KOPT-K1 (cell line): ENCODE data around the gene STK33.

Experiments used
- H3K27ac ChIP-seq: fragments of 200-600 bp; sonication (generic); 2 replicates; pipeline ENCODE4 v1.5.1; 2016; ENCODE audit warnings: antibody characterized with exemption, mild to moderate bottlenecking, low read depth, low read length; ENCODE audit not compliant: poor library complexity, severe bottlenecking
- H3K36me3 ChIP-seq: fragments of 200-600 bp; sonication (generic); 2 replicates; pipeline ENCODE4 v1.5.1; 2017; ENCODE audit warnings: antibody characterized with exemption, mild to moderate bottlenecking, low read length, moderate library complexity; ENCODE audit not compliant: insufficient read depth
- H3K9me3 ChIP-seq: fragments of 200-600 bp; sonication (generic); 2 replicates; pipeline ENCODE4 v1.5.1; 2017; ENCODE audit warnings: antibody characterized with exemption, low read length, mild to moderate bottlenecking; ENCODE audit not compliant: insufficient read depth, poor library complexity, severe bottlenecking

STK33 gene

GRCh38 chr11:8613036-8613435, 19.0 kb upstream of the STK33 start:
- H3K36me3 ChIP-seq: peaks cover 9% of the 10 kb centered on the region; the same call in 1 of the 2 replicates
- no peaks in the 10 kb centered on the region for H3K9me3 ChIP-seq
- no peak overlapping the region for H3K27ac ChIP-seq

DNA sequence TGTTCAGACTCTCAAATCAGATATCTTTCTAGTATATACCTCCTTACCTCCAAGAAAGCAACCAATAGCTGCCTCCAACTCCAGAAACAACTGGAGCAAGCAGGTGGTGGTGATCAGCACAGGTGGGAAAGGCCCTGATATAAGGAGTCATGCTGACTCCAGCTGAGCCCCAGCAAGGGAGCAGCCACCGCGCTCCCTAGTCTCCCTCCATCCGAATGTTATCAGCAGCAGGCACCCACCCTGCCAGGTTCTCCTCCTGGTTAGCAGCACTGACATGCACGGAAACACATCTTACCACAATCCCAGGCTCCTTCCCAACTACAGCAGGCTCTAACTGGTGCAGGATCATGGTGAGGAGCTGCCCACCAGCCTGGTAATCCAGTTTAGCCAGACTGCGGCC, 18.5 kb upstream of the STK33 start:
- no peak overlapping the region for H3K27ac ChIP-seq
- H3K36me3 ChIP-seq: peaks cover 9% of the 10 kb centered on the region; the same call in 1 of the 2 replicates
- H3K9me3 ChIP-seq: no peaks in the 10 kb centered on the region

- Histone ChIP-seq H3K36me3 (no peaks in the 10 kb centered on the region; the same call in 1 of the 2 replicates), H3K27ac (no peak overlapping the region), H3K9me3 (no peaks in the 10 kb centered on the region)
Measured at GRCh38 chr11:8610532-8611116, 16.6 kb upstream of the STK33 start.

DNA sequence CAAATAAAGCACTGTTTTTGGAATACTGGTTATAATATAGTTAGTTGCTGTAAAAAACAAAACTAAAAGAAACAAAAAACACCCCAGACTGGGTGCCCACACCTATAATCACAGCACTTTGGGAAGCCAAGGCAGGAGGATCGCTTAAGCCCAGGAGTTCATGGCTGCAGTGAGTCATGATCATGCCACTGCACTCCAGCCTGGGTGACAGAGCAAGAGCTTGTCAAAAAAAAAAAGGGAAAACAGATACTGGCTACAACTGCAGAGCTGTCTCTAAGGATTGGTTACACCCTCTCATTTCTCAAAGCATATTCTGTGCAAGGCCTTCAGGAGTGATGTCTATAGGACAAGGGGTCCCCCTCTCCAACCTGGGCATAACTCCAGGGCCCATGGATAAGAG, 14.6 kb upstream of the STK33 start:
- Histone ChIP-seq H3K27ac (no peak overlapping the region), H3K36me3 (no peaks in the 10 kb centered on the region), H3K9me3 (no peaks in the 10 kb centered on the region)

DNA sequence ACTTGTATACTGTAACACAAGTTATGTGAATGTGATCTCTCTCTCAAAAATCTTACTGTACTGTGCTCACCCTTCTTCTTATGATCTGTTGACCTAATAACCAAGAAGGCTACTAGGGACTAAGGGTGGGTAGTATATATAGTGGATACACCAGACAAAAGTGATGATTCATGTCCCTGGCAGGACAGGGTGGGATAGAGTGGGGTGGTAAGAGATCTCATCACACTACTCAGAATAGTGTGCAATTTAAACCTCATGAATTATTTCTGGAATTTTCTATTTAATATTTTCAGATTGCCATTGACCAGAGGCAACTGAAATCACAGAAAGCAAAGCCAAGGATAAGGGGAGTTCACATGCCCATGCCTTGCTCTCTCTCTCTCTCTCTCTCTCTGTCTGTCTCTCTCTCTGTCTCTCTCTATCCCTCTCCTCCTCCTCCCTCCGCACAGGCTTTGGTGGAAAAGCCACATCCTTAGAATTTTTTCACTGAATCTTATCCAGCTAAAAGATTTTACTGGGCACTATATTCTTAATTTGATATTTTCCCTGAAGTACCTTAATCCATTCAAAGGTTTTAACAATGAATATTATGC, 12.0 kb upstream of the STK33 start:
- Histone ChIP-seq H3K9me3 (no peaks in the 10 kb centered on the region), H3K36me3 (no peaks in the 10 kb centered on the region), H3K27ac (no peak overlapping the region)

GRCh38 chr11:8604078-8604723, 10.2 kb upstream of the STK33 start:
- Histone ChIP-seq H3K9me3 (no peaks in the 10 kb centered on the region), H3K27ac (no peak overlapping the region), H3K36me3 (no peaks in the 10 kb centered on the region)

DNA sequence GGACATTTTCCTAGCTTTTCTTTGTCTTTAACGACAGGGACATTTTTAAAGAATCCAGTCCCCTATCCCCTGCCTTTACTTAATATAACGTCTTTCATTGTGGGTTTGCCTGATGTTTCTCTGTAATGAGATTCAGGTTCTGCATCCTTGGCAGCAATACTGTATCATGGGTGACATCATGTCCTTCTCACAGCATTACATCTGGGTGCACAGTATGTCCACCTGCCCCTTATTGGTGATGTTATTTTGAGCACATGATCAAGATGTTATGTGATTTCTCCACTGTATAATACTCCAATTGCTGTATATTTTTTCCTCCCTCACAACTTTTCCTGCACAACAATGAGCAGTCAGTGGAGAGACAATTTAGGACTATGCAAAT, 9.7 kb upstream of the STK33 start:
- H3K9me3 ChIP-seq: no peaks in the 10 kb centered on the region
- no peak overlapping the region for H3K27ac ChIP-seq

GRCh38 chr11:8601376-8602133, 7.5 kb upstream of the STK33 start:
- Histone ChIP-seq H3K9me3 (no peaks in the 10 kb centered on the region), H3K27ac (no peak overlapping the region), H3K36me3 (no peaks in the 10 kb centered on the region)

More for the DNA sequence above, 9.7 kb upstream of the STK33 start:
- H3K36me3 ChIP-seq: no peaks in the 10 kb centered on the region

DNA sequence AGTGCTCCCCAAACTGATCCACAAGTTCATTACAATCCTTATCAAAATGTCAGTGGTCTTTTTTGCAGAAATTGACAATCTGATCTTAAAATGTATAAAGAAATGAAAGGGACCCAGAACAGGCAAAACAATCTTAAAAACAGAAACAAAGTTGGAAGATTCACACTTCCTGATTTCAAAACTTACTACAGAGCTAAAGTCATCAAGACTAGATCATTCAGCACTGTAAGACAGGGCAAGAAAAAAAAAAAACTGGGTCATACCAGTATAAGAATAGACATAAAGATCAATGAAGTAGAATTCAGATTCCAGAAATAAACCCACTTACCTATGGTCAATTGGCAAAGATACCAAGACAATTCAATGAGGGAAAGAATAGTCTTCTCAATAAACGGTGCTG, 4.5 kb upstream of the STK33 start:
- Histone ChIP-seq H3K9me3 (no peaks in the 10 kb centered on the region), H3K36me3 (no peaks in the 10 kb centered on the region), H3K27ac (no peak overlapping the region)

GRCh38 chr11:8597182-8597581, 3.2 kb upstream of the STK33 start:
- Histone ChIP-seq H3K36me3 (no peaks in the 10 kb centered on the region), H3K9me3 (no peaks in the 10 kb centered on the region), H3K27ac (no peak overlapping the region)

DNA sequence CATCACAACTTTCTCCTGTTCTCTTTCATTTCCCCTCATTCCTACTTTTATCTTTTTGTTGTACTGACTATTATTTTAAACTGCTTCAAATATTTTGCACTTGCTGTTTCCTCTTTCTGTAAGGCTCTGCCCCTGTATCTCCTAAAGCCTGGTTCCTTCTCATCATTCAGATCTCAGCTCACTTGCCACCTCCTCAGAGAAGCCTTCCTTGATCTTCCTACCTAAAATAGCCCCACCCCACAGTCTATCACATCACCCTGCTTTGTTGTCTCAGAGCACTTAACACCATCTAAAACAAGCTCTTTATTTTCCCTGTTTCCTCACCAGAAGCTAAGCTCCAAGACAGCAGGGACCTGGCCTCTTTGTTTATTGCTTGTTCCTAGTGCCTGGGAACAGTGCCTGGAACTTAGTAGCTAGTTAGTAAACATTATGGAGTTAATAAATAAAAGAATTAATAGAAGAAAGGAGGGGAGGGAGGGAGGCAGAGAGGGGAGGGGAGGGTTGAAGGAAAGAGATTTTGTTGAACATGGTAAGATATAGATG, 2.5 kb upstream of the STK33 start:
- Histone ChIP-seq H3K36me3 (no peaks in the 10 kb centered on the region), H3K27ac (no peak overlapping the region), H3K9me3 (no peaks in the 10 kb centered on the region)

DNA sequence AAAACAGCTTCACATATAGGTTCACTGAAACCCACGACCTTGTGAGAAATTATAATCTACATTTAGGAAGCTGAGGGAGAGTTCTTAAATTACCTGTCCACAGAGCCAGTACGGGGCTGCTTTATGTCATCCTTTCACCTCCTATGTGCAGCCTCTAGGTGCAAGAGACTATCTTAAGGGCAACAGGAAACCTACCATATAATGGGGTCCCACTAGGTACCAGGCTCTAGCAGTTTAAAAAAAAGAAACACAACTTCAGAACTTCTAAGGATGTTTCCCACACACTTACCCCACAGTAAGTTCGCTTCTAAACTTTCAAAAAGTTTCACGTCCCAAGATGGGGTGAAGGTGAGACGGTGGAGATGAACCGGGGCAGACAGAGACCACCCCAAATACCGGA, 573 bp downstream of the STK33 start:
- H3K27ac ChIP-seq: no peak overlapping the region

GRCh38 chr11:8587915-8588314, 6.1 kb downstream of the STK33 start:
- H3K9me3 ChIP-seq: no peaks in the 10 kb centered on the region
- H3K36me3 ChIP-seq: no peaks in the 10 kb centered on the region
- H3K27ac ChIP-seq: no peak overlapping the region

More for the DNA sequence above, 573 bp downstream of the STK33 start:
- Histone ChIP-seq H3K36me3 (no peaks in the 10 kb centered on the region), H3K9me3 (no peaks in the 10 kb centered on the region)

DNA sequence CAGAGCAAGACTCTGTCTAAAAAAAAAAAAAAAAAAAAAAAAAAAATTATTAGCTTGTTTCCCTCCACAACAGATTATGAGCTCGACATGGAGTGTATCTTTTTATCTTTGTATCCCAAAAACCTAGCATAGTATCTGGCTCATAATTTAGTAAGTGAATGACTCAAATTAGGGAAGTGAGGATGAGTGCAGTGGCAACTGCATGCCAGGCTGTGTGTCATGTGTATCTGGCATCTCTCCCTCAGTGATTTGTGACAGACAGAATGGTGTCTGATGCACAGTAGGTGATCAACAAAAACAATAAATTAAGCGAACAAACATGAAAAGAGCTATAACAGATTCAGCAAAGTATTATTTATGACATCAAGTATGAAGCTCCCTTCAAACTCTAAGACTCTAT, 7.2 kb downstream of the STK33 start:
- no peak overlapping the region for H3K27ac ChIP-seq
- no peaks in the 10 kb centered on the region for H3K36me3 ChIP-seq
- H3K9me3 ChIP-seq: no peaks in the 10 kb centered on the region

DNA sequence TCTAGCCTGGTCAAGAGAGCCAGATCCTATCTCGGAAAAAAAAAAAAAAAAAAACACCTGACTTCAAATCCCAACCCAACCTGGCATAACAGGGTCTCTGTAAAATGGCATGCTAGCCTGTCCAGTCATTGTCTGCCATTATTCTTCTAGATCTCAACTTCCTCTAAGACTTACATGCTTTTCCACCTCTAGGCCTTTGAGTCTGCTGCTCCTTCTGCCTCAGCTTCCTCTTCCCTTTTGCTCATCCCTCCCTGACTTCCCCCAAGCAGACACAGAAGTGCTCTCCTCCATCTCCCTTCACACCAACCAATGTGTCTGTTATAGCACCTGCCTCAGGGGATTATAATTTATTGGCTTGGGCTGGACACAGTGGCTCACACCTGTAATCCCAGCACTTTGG, 7.8 kb downstream of the STK33 start:
- H3K36me3 ChIP-seq: no peaks in the 10 kb centered on the region
- H3K27ac ChIP-seq: no peak overlapping the region
- no peaks in the 10 kb centered on the region for H3K9me3 ChIP-seq
